K562 (cell line): ENCODE results near the gene LTN1. TPM values are rescaled to one million over a fixed set of nuclear protein-coding genes. Genes with fewer than 3 reads are reported as not detected.

Experiments
- ARID1B ChIP-seq: fragments of 450-650 bp; IDR thresholded peaks from 2 replicates; pipeline ENCODE4 v1.6.1; 2016; ENCODE audit warnings: antibody characterized with exemption, mild to moderate bottlenecking, inconsistent platforms
- COPS2 ChIP-seq: fragments of 450-650 bp; conservative IDR thresholded peaks from 2 replicates; pipeline ENCODE4 v1.6.1; 2016; ENCODE audit warnings: mild to moderate bottlenecking, moderate library complexity
- E2F3 ChIP-seq: fragments of 250-450 bp; sonication (Bioruptor Pico); IDR thresholded peaks from 2 replicates; pipeline ENCODE4 v1.4.0; 2020; ENCODE audit warnings: mild to moderate bottlenecking
- FOXK1 ChIP-seq: sonication (generic); formaldehyde crosslinking; IDR thresholded peaks from 2 replicates; pipeline ENCODE4 v1.8.0; 2022; ENCODE audit warnings: missing genetic modification reagents, mild to moderate bottlenecking, borderline replicate concordance
- IFI16 ChIP-seq: fragments of 250-450 bp; sonication (Bioruptor Pico); IDR thresholded peaks from 2 replicates; pipeline ENCODE4 v2.1.2; 2022; ENCODE audit warnings: mild to moderate bottlenecking, inconsistent platforms
- KDM5B ChIP-seq: fragments of 200-600 bp; sonication (generic); IDR thresholded peaks from 2 replicates; pipeline ENCODE4 v1.6.1; 2012; ENCODE audit warnings: low read depth, mild to moderate bottlenecking, moderate library complexity, low read length, control low read depth, inconsistent platforms; ENCODE audit not compliant: insufficient replicate concordance
- NCOA2 ChIP-seq, 2 experiments: fragments of 450-650 bp; IDR thresholded peaks; 2 replicates each; pipeline ENCODE4 v1.6.1; 2018; ENCODE audit warnings: mild to moderate bottlenecking in 2 of 2, moderate library complexity in 1 of 2; ENCODE audit not compliant: partially characterized antibody in 2 of 2
- PCBP2 ChIP-seq: fragments of 200-400 bp; formaldehyde crosslinking; IDR thresholded peaks from 2 replicates; pipeline ENCODE4 v1.6.1; 2018; ENCODE audit warnings: low read length, low read depth, mild to moderate bottlenecking, moderate library complexity; ENCODE audit not compliant: poor library complexity, severe bottlenecking
- TAL1 ChIP-seq: fragments of 450-650 bp; IDR thresholded peaks from 2 replicates; pipeline ENCODE4 v1.6.1; 2016; ENCODE audit warnings: mild to moderate bottlenecking
- TFAM ChIP-seq: fragments of 250-450 bp; sonication (Bioruptor Pico); conservative IDR thresholded peaks from 2 replicates; pipeline ENCODE4 v1.5.0; 2021; ENCODE audit warnings: mild to moderate bottlenecking, moderate library complexity
- TRIM28 ChIP-seq: fragments of 450-650 bp; IDR thresholded peaks from 2 replicates; pipeline ENCODE4 v1.6.1; 2017
- ZFP30 ChIP-seq: fragments of 250-450 bp; sonication (Bioruptor Pico); IDR thresholded peaks from 2 replicates; pipeline ENCODE4 v1.8.0; 2022; ENCODE audit warnings: moderate library complexity, mild to moderate bottlenecking, inconsistent platforms, borderline replicate concordance
- ZNF133 ChIP-seq: fragments of 250-450 bp; sonication (Bioruptor Pico); IDR thresholded peaks from 2 replicates; pipeline ENCODE4 v1.4.0; 2020; ENCODE audit warnings: mild to moderate bottlenecking
- ZNF324 ChIP-seq: fragments of 250-450 bp; sonication (Bioruptor Pico); IDR thresholded peaks from 2 replicates; pipeline ENCODE4 v1.4.0; 2020; ENCODE audit warnings: mild to moderate bottlenecking
- polyA plus RNA-seq, 8 experiments: library from polyadenylated mRNA; depleted of rRNA in 4 of 8; stranded (reverse) in 5 of 8; unstranded in 3 of 8; fragments of >200 nt; fragmentation: Nextera tagmentation in 2 of 8; fragmentation: Illumina TruSeq in 1 of 8; extraction: Ambion mirVana in 2 of 8; extraction: Trizol in 1 of 8; gene quantifications; 2 replicates each; pipeline versions ENCODE4 v1.2.1 to v1.2.3, GENCODE V29; 2011 to 2014; ENCODE audit warnings: inconsistent platforms in 1 of 8, missing spikeins in 1 of 8
- total RNA-seq, 7 experiments: library from RNA; depleted of rRNA in 6 of 7; stranded (reverse); fragments of >200 nt in 6 of 7; fragmentation: Illumina TruSeq in 2 of 7; extraction: Trizol in 2 of 7; gene quantifications; 2 replicates each; pipeline versions ENCODE4 v1.2.1 to v1.2.3, GENCODE V29; 2011 to 2021; ENCODE audit warnings: low replicate concordance in 1 of 7
- TF ChIP-seq, protein P1 (sequence below): fragments of 250-450 bp; sonication (Bioruptor Pico); IDR thresholded peaks from 2 replicates; pipeline ENCODE4 v1.9.0; 2021; ENCODE audit warnings: mild to moderate bottlenecking, inconsistent platforms
- TF ChIP-seq, protein P2 (sequence below): fragments of 250-450 bp; sonication (Bioruptor Pico); IDR thresholded peaks from 2 replicates; pipeline ENCODE4 v1.8.0; 2022; ENCODE audit warnings: moderate library complexity, mild to moderate bottlenecking, inconsistent platforms
- TF ChIP-seq, protein P3 (sequence below): sonication (generic); formaldehyde crosslinking; IDR thresholded peaks from 2 replicates; pipeline ENCODE4 v1.8.0; 2022; ENCODE audit warnings: mild to moderate bottlenecking, missing genetic modification reagents

The LTN1 gene
- total and polyA plus RNA-seq, 9 of the 15 experiments (the other 6 are each of a cell fraction or from before 2014, with no cell fraction given): 15.7 to 49.6 (median 28.7) TPM

DNA sequence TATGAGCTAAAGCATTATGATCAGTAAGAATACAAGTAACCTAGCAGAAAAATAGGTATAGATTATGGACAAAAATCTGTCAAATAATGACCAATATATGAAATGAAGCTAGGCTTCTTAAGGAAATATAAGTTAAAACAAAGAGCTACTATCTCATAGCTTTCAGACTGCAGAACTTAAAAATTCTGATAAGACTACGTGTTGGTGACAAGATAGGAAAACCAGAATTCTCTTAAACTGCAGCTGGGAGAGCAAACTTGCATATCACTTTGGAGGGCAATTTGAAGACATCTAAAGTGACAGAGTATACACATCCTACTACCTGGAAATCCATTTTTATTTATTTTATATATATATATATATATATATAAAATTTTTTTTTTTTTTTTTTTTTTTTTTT lies 65.5 kb downstream of the LTN1 start (continued):
- TF ChIP-seq, protein P1, sequence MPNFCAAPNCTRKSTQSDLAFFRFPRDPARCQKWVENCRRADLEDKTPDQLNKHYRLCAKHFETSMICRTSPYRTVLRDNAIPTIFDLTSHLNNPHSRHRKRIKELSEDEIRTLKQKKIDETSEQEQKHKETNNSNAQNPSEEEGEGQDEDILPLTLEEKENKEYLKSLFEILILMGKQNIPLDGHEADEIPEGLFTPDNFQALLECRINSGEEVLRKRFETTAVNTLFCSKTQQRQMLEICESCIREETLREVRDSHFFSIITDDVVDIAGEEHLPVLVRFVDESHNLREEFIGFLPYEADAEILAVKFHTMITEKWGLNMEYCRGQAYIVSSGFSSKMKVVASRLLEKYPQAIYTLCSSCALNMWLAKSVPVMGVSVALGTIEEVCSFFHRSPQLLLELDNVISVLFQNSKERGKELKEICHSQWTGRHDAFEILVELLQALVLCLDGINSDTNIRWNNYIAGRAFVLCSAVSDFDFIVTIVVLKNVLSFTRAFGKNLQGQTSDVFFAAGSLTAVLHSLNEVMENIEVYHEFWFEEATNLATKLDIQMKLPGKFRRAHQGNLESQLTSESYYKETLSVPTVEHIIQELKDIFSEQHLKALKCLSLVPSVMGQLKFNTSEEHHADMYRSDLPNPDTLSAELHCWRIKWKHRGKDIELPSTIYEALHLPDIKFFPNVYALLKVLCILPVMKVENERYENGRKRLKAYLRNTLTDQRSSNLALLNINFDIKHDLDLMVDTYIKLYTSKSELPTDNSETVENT (CRISPR knock-in tag): no peak
- TF ChIP-seq NCOA2 (IDR thresholded peaks at IDR 0.05; ENCODE audit: partially characterized antibody in 2 of 2) (no peak), ZNF324 (CRISPR knock-in tag) (no peak), ZFP30 (no peak), ZNF133 (no peak), COPS2 (no peak), KDM5B (no peak), IFI16 (CRISPR knock-in tag) (no peak), E2F3 (CRISPR knock-in tag) (no peak), PCBP2 (no peak), TFAM (CRISPR knock-in tag) (no peak), ARID1B (peak; percentile 47), TRIM28 (no peak), TAL1 (peak; percentile 45; the same call in 1 of the 2 replicates), FOXK1 (CRISPR knock-in tag) (no peak)
- TF ChIP-seq, protein P2, sequence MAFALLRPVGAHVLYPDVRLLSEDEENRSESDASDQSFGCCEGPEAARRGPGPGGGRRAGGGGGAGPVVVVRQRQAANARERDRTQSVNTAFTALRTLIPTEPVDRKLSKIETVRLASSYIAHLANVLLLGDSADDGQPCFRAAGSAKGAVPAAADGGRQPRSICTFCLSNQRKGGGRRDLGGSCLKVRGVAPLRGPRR (CRISPR knock-in tag): no peak
- TF ChIP-seq, protein P3, sequence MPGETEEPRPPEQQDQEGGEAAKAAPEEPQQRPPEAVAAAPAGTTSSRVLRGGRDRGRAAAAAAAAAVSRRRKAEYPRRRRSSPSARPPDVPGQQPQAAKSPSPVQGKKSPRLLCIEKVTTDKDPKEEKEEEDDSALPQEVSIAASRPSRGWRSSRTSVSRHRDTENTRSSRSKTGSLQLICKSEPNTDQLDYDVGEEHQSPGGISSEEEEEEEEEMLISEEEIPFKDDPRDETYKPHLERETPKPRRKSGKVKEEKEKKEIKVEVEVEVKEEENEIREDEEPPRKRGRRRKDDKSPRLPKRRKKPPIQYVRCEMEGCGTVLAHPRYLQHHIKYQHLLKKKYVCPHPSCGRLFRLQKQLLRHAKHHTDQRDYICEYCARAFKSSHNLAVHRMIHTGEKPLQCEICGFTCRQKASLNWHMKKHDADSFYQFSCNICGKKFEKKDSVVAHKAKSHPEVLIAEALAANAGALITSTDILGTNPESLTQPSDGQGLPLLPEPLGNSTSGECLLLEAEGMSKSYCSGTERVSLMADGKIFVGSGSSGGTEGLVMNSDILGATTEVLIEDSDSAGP: no peak
